ENCODE results near the gene MATN1. TPM values are rescaled to one million over a fixed set of nuclear protein-coding genes. Genes with fewer than 3 reads are reported as not detected.

The MATN1 gene
- polyA plus RNA-seq, 1 donor from 2014 or later = 0.22 TPM

DNA sequence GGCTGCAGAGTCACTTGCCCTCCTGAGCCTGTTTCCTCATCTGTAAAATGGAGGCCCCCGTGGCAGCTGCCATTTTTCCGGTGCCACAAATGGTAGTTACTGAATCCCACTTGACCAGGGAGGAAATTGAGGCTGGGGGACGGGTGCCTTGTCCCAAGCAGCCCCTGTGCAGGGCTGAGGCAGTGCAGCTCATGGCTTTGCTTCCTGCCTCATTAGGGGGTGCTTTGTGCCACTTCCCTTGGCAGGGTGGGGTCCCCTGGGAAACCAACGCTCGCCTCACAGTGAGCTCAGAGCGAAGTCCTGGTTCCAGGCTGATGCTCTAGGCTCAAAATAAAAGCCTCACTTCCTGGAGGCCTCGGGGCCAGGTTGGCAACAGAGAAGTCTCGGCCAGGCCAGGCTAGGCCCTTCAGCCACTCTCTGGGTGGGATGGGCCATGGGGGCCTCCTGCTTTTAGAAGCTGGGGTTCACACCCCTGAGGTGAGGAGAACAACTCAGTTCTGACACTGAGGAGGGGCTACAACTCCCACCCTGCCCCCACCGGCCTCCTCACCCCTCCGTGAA lies 27.4 kb upstream of the MATN1 start:
- H3K9ac ChIP-seq (ENCODE audit: low read length) = no peak overlapping the region
- no peaks in the 10 kb centered on the region for H3F3A ChIP-seq (ENCODE audit: insufficient read depth, low read length, poor library complexity, severe bottlenecking)
- H2AFZ ChIP-seq (ENCODE audit: low read depth, low read length) = no peak overlapping the region
- no peaks in the 10 kb centered on the region for H3K9me2 ChIP-seq (ENCODE audit: insufficient read depth, low read length)
- H3K27me3 ChIP-seq (ENCODE audit: insufficient read depth, low read depth, low read length) = no peaks in the 10 kb centered on the region
- H4K20me1 ChIP-seq (ENCODE audit: insufficient read depth) = no peaks in the 10 kb centered on the region
- no peak overlapping the region for H3K27ac ChIP-seq (ENCODE audit: low read length)
- H3K4me2 ChIP-seq (ENCODE audit: low read length) = no peak overlapping the region
- H3K36me3 ChIP-seq (ENCODE audit: insufficient read depth, low read length) = no peaks in the 10 kb centered on the region
- TF ChIP-seq MXI1 (conservative IDR thresholded peaks at IDR 0.05; ENCODE audit: poor library complexity, severe bottlenecking) = no peak
- TF ChIP-seq TAF1 (IDR thresholded peaks at IDR 0.05; ENCODE audit: low read depth) = no peak
- no peak for TF ChIP-seq EP300 (conservative IDR thresholded peaks at IDR 0.05; ENCODE audit: poor library complexity, severe bottlenecking)
- no peak for TF ChIP-seq EZH2 (IDR thresholded peaks at IDR 0.05; ENCODE audit: borderline replicate concordance, insufficient read depth, low read length, poor library complexity, severe bottlenecking)
- no peak for TF ChIP-seq POLR2AphosphoS5 (IDR thresholded peaks at IDR 0.05)
- TF ChIP-seq RAD21 (conservative IDR thresholded peaks at IDR 0.05) = no peak
- TF ChIP-seq, protein P1, sequence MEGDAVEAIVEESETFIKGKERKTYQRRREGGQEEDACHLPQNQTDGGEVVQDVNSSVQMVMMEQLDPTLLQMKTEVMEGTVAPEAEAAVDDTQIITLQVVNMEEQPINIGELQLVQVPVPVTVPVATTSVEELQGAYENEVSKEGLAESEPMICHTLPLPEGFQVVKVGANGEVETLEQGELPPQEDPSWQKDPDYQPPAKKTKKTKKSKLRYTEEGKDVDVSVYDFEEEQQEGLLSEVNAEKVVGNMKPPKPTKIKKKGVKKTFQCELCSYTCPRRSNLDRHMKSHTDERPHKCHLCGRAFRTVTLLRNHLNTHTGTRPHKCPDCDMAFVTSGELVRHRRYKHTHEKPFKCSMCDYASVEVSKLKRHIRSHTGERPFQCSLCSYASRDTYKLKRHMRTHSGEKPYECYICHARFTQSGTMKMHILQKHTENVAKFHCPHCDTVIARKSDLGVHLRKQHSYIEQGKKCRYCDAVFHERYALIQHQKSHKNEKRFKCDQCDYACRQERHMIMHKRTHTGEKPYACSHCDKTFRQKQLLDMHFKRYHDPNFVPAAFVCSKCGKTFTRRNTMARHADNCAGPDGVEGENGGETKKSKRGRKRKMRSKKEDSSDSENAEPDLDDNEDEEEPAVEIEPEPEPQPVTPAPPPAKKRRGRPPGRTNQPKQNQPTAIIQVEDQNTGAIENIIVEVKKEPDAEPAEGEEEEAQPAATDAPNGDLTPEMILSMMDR (IDR thresholded peaks at IDR 0.05; ENCODE audit: poor library complexity, severe bottlenecking) = no peak
- TF ChIP-seq, protein P2, sequence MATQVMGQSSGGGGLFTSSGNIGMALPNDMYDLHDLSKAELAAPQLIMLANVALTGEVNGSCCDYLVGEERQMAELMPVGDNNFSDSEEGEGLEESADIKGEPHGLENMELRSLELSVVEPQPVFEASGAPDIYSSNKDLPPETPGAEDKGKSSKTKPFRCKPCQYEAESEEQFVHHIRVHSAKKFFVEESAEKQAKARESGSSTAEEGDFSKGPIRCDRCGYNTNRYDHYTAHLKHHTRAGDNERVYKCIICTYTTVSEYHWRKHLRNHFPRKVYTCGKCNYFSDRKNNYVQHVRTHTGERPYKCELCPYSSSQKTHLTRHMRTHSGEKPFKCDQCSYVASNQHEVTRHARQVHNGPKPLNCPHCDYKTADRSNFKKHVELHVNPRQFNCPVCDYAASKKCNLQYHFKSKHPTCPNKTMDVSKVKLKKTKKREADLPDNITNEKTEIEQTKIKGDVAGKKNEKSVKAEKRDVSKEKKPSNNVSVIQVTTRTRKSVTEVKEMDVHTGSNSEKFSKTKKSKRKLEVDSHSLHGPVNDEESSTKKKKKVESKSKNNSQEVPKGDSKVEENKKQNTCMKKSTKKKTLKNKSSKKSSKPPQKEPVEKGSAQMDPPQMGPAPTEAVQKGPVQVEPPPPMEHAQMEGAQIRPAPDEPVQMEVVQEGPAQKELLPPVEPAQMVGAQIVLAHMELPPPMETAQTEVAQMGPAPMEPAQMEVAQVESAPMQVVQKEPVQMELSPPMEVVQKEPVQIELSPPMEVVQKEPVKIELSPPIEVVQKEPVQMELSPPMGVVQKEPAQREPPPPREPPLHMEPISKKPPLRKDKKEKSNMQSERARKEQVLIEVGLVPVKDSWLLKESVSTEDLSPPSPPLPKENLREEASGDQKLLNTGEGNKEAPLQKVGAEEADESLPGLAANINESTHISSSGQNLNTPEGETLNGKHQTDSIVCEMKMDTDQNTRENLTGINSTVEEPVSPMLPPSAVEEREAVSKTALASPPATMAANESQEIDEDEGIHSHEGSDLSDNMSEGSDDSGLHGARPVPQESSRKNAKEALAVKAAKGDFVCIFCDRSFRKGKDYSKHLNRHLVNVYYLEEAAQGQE (IDR thresholded peaks at IDR 0.05; ENCODE audit: borderline replicate concordance) = no peak
- no peak for TF ChIP-seq SMC3 (conservative IDR thresholded peaks at IDR 0.05; ENCODE audit: poor library complexity)
- no peak overlapping the region for H3K4me3 ChIP-seq (ENCODE audit: low read length)
- no peaks in the 10 kb centered on the region for H3K9me3 ChIP-seq (ENCODE audit: low read length)
- H3K79me2 ChIP-seq (replicated peaks; ENCODE audit: insufficient read depth, low read length) = no peaks in the 10 kb centered on the region

DNA sequence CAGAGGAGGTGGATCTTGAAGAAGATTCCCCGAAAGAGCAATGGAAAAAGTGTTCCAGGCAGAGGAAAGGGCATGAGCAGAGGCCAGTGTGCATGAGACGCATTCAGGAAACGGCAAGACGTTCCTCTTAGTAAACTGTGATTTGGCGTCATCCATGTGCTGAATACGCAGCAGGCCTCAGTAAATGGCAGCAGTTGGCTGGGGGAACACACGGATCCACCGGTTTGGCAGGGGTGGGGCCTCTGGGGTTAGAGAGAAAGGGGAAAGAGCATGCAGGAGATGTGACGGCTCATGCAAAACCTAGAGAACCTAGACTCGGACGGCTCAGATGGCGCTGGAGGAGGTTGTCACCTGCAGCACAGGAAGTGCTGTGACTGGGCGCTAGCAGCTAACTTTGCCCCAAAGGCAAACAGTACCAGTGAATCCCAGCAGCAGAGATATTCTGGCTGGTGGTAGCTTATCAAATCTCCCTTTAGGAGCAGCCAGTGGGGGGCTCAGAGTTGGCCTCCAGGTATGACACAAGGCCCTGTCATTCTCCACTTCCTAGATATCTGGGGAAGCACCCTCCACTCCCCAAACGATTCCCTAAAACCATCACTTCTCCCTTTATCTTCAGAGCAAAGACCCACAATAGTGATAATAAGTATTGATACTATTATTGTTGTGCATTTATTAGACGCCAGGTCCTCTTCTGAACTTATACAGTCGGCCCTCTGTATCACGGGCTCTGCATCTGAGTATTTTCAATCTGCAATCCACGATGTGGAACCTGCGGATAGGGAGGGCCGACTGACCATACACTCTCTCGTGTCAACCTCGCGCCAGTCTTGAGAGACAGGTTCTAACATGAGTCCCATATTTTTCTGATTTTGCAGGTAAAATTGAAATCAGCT lies 26.6 kb upstream of the MATN1 start:
- no peaks in the 10 kb centered on the region for H3K9me3 ChIP-seq (ENCODE audit: low read length)
- H2AFZ ChIP-seq (ENCODE audit: low read depth, low read length) = no peak overlapping the region
- no peak overlapping the region for H3K4me3 ChIP-seq (ENCODE audit: low read length)
- no peak overlapping the region for H3K9ac ChIP-seq (ENCODE audit: low read length)
- H3K9me2 ChIP-seq (ENCODE audit: insufficient read depth, low read length) = no peaks in the 10 kb centered on the region
- H3K4me2 ChIP-seq (ENCODE audit: low read length) = no peak overlapping the region
- H3K27me3 ChIP-seq (ENCODE audit: insufficient read depth, low read depth, low read length) = no peaks in the 10 kb centered on the region
- no peaks in the 10 kb centered on the region for H4K20me1 ChIP-seq (ENCODE audit: insufficient read depth)
- no peaks in the 10 kb centered on the region for H3K79me2 ChIP-seq (replicated peaks; ENCODE audit: insufficient read depth, low read length)
- no peaks in the 10 kb centered on the region for H3F3A ChIP-seq (ENCODE audit: insufficient read depth, low read length, poor library complexity, severe bottlenecking)
- no peaks in the 10 kb centered on the region for H3K36me3 ChIP-seq (ENCODE audit: insufficient read depth, low read length)
- no peak overlapping the region for H3K27ac ChIP-seq (ENCODE audit: low read length)
- no peak for TF ChIP-seq POLR2AphosphoS5 (IDR thresholded peaks at IDR 0.05)
- TF ChIP-seq, protein P2 (IDR thresholded peaks at IDR 0.05; ENCODE audit: borderline replicate concordance) = no peak
- no peak for TF ChIP-seq SMC3 (conservative IDR thresholded peaks at IDR 0.05; ENCODE audit: poor library complexity)
- TF ChIP-seq, protein P1 (IDR thresholded peaks at IDR 0.05; ENCODE audit: poor library complexity, severe bottlenecking) = no peak
- TF ChIP-seq MXI1 (conservative IDR thresholded peaks at IDR 0.05; ENCODE audit: poor library complexity, severe bottlenecking) = no peak
- no peak for TF ChIP-seq EP300 (conservative IDR thresholded peaks at IDR 0.05; ENCODE audit: poor library complexity, severe bottlenecking)
- no peak for TF ChIP-seq EZH2 (IDR thresholded peaks at IDR 0.05; ENCODE audit: borderline replicate concordance, insufficient read depth, low read length, poor library complexity, severe bottlenecking)
- TF ChIP-seq TAF1 (IDR thresholded peaks at IDR 0.05; ENCODE audit: low read depth) = no peak
- no peak for TF ChIP-seq RAD21 (conservative IDR thresholded peaks at IDR 0.05)

Data from neural cell (in vitro differentiated cells).